Muscle of arm (tissue), 12 donors: Measurements from ENCODE around the gene SMCP. TPM values are rescaled to one million over a fixed set of nuclear protein-coding genes. Genes with fewer than 3 reads are reported as not detected.

ENCODE experiments used
- polyA plus RNA-seq, 12 donors: library from polyadenylated mRNA; unstranded; fragments of 120-200 nt; gene quantifications; one replicate each; pipeline ENCODE4 v1.2.1, GENCODE V29; 2013; ENCODE audit not compliant: insufficient read length in 12 of 12

The SMCP gene
- polyA plus RNA-seq, 12 donors = not detected

Other genes with a start within 250 kb of the SMCP start
- not detected for gene LCE2D, start 214.9 kb upstream of the SMCP start, polyA plus RNA-seq
- not detected for gene LCE2C, start 203.0 kb upstream of the SMCP start, polyA plus RNA-seq
- gene LCE2B, start 192.2 kb upstream of the SMCP start, polyA plus RNA-seq = not detected
- gene LCE2A, start 180.0 kb upstream of the SMCP start, polyA plus RNA-seq = not detected
- not detected for gene LCE4A, start 170.2 kb upstream of the SMCP start, polyA plus RNA-seq
- under 1 TPM in 1 of 12 donors, not detected in 11; 0.07 TPM for gene KPRP, start 120.3 kb upstream of the SMCP start, polyA plus RNA-seq
- gene LCE1F, start 103.2 kb upstream of the SMCP start, polyA plus RNA-seq = not detected
- gene LCE1E, start 92.1 kb upstream of the SMCP start, polyA plus RNA-seq = not detected
- gene LCE1D, start 81.6 kb upstream of the SMCP start, polyA plus RNA-seq = not detected
- not detected for gene LCE1C, start 71.7 kb upstream of the SMCP start, polyA plus RNA-seq
- gene LCE1B, start 66.4 kb upstream of the SMCP start, polyA plus RNA-seq = not detected
- not detected for gene LCE1A, start 50.8 kb upstream of the SMCP start, polyA plus RNA-seq
- gene LCE6A, start 35.5 kb upstream of the SMCP start, polyA plus RNA-seq = not detected
- gene LCE7A, start 18.3 kb upstream of the SMCP start, polyA plus RNA-seq = not detected
- 10 to 100 TPM in 2 of 12 donors, 1 to 10 TPM in 1, under 1 TPM in 2, not detected in 7; 0.08 to 36.1 (median 1.9) TPM for gene IVL, start 30.2 kb downstream of the SMCP start, polyA plus RNA-seq
- not detected for gene SPRR5, start 68.9 kb downstream of the SMCP start, polyA plus RNA-seq
- gene SPRR4, start 92.3 kb downstream of the SMCP start, polyA plus RNA-seq = not detected
- 1 to 10 TPM in 3 of 12 donors, not detected in 9; 1.5 to 3.9 (median 2.0) TPM for gene SPRR1A, start 105.8 kb downstream of the SMCP start, polyA plus RNA-seq
- gene SPRR3, start 123.4 kb downstream of the SMCP start, polyA plus RNA-seq = 100 to 1,000 TPM in 1 of 12 donors, 10 to 100 TPM in 2, 1 to 10 TPM in 1, under 1 TPM in 1, not detected in 7; 0.97 to 142 (median 41.0) TPM
- 10 to 100 TPM in 1 of 12 donors, 1 to 10 TPM in 2, not detected in 9; 4.0 to 32.6 (median 8.2) TPM for gene SPRR1B, start 152.9 kb downstream of the SMCP start, polyA plus RNA-seq
- gene SPRR2D, start 162.8 kb downstream of the SMCP start, polyA plus RNA-seq = under 1 TPM in 1 of 12 donors, not detected in 11; 0.76 TPM
- under 1 TPM in 1 of 12 donors, not detected in 11; 0.59 TPM for gene SPRR2A, start 179.2 kb downstream of the SMCP start, polyA plus RNA-seq
- under 1 TPM in 1 of 12 donors, not detected in 11; 0.34 TPM for gene SPRR2B, start 193.3 kb downstream of the SMCP start, polyA plus RNA-seq
- not detected for gene SPRR2E, start 216.2 kb downstream of the SMCP start, polyA plus RNA-seq
- gene SPRR2F, start 235.2 kb downstream of the SMCP start, polyA plus RNA-seq = under 1 TPM in 2 of 12 donors, not detected in 10; 0.32 to 0.36 TPM